ENCODE results near the gene SLC17A7.
A peak's percentile ranks its signal among the peaks of the same experiment; 100 is the strongest.
"Not testable (repeated sequence)": the region's sequence is repeated elsewhere in the genome, so short reads cannot be mapped to it uniquely, and the experiment has no call there.

Gene SLC17A7

GRCh38 chr19:49469828-49470614, 28.7 kb upstream of the SLC17A7 start:
- DNase-seq, result peak; percentile 52

DNA sequence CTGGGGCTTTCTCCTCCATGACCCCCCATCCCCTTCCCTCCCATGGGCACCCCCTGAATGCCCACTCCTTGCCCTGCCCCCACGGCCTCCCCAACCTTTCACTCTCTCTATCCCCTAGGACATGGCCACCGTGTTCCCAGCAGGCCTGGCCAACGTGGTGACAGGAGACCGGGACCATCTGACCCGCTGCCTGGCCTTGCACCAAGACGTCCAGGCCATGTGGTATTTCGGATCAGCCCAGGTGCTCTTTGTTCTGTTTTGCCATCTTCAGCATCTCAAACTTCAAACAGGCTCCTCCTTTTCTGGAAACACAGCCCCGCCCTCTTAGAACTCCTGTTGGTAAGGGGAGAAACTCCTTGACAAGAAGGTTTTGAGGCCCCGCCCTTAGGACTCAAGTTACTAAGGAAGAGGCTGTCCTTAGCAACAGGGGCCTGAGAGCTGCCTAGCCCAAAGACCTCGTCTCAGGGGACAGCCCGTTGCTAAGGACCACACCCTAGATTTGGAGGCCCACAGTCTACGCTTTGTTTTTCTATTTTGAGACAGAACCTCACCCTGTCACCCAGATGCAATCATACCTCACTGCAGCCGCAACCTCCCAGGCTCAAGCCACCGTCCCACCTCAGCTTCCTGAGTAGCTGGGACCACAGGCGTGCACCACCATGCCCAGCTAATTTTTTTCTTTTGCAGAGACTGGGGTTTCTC, 27.6 kb upstream of the SLC17A7 start:
- DNase-seq, result no peak

GRCh38 chr19:49468199-49468598, 26.9 kb upstream of the SLC17A7 start:
- no peak for DNase-seq

- no peak for DNase-seq
These were observed 24.0 kb upstream of the SLC17A7 start for GRCh38 chr19:49465371-49465770.

DNA sequence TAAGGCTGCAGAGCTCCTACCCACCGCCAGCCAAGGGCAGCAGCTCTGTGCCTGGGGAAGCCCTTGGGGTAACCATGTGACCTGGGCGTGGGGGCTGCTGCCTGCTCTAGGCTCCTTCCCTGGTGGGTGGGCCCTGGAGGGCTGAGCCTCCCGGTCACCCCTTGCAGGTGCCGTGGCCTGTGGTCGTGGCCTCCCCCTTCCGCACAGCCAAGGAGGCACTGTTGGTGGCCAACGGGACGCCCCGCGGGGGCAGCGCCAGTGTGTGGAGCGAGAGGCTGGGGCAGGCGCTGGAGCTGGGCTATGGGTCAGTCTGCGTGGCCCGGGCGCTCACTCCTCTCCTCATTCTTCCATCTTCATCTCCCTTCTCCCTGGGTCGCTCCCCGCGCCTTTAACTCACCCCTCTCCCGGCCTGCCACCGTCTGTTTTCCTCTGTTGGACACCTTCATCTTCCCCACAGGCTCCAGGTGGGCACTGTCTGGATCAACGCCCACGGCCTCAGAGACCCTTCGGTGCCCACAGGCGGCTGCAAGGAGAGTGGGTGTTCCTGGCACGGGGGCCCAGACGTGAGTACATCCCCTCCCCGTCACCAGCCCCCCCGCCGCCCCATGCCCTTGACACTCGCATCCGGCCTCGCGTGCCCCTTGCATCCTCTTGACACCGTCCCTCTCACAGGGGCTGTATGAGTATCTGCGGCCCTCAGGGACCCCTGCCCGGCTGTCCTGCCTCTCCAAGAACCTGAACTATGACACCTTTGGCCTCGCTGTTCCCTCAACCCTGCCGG, 22.8 kb upstream of the SLC17A7 start:
- DNase-seq, result no peak

GRCh38 chr19:49462492-49462891, 21.2 kb upstream of the SLC17A7 start:
- no peak for DNase-seq

DNA sequence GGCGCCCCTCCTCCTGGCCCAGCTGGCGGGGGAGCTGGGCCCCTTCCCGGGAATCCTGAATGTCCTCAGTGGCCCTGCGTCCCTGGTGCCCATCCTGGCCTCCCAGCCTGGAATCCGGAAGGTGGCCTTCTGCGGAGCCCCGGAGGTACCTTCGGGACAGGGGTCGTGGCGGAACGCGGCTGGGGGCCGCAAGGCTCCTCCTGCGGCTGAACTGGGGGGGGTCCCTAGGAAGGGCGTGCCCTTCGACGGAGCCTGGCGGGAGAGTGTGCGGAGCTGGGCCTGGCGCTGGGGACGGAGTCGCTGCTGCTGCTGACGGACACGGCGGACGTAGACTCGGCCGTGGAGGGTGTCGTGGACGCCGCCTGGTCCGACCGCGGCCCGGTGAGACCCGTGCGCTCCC, 20.3 kb upstream of the SLC17A7 start:
- no peak for DNase-seq

- not testable (repeated sequence) for DNase-seq
These were observed 19.8 kb upstream of the SLC17A7 start for GRCh38 chr19:49461130-49461529.

- no peak for DNase-seq
These were observed 18.1 kb upstream of the SLC17A7 start for GRCh38 chr19:49459388-49459787.

DNA sequence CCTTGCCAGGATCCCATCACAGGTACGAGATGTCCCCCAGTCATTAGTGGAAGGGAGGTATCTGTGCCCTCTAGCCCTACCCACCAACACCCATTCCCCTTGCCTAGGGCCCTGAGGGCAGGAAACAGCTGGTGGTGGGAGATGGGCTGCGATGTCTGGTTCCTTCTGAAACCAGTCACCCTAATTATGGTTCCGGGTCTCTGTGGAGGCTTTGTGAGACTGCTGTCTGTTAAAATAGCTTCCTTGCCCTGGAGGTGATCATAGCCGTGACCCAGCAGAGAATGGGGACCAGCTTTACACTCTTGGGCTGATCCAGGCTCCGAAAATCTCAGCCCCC, 17.2 kb upstream of the SLC17A7 start:
- DNase-seq, result no peak

- DNase-seq, result no peak
These were observed 15.0 kb upstream of the SLC17A7 start for GRCh38 chr19:49456326-49456725.

DNA sequence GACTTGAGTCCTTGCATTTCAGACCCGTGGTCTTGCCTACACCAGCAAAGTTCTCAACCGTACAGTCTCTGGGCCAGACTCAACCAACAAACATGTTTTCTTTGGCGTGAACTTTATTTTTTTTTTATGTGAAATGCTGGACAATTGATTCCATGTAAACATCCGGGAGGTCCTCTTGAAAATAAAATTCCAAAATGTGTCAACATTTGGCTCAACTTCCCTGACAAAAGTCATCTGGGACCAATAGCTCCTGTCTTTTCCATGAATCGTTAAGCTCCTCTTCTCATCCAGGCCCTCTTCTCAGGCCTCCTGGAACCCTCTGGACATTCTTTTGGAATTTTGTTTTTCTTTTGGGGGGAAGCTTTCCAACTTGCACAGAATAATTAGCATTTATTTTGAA, 14.4 kb upstream of the SLC17A7 start:
- DNase-seq, result no peak

- no peak for DNase-seq
These were observed 12.5 kb upstream of the SLC17A7 start for GRCh38 chr19:49453757-49454240.

DNA sequence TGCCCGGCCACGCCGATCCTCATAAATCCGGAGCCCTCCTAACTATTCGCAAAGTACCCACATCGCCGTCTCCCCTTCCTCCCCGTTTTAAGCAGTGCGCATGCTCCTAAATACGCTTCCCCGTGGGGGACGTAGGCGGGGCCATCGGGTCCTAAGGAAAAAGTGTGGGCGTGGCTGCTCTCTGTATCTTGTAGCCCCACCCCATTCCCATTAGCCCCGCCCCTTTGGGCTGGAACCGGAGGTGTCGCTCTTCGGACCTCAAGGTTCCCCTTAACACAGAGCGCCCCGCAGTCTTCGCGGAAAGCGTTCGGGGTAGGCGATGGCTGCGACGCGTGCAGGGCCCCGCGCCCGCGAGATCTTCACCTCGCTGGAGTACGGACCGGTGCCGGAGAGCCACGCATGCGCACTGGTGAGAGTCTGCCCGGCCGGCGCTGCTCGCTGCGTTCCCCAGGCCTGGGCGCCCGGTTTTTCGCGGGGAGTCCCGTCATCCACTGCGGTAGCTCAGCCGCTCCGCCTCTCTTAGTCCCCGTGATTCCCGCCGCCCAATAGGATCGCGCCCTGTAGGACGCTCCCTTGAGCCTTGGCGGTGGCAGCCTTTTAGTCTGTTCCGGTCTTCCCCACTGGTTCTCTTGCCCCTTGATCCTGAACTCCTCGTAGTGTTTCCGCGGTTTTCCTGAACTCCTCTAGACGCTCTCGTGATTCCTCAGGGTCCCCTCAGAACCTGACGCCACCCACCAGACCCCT, 11.9 kb upstream of the SLC17A7 start, which contains the start of gene ALDH16A1:
ALDH16A1 (plus strand) TSS at position 213 of the 744 bp plus-strand sequence; CDS start at position 320, 107 bp downstream.
- DNase-seq, result peak; percentile 99

DNA sequence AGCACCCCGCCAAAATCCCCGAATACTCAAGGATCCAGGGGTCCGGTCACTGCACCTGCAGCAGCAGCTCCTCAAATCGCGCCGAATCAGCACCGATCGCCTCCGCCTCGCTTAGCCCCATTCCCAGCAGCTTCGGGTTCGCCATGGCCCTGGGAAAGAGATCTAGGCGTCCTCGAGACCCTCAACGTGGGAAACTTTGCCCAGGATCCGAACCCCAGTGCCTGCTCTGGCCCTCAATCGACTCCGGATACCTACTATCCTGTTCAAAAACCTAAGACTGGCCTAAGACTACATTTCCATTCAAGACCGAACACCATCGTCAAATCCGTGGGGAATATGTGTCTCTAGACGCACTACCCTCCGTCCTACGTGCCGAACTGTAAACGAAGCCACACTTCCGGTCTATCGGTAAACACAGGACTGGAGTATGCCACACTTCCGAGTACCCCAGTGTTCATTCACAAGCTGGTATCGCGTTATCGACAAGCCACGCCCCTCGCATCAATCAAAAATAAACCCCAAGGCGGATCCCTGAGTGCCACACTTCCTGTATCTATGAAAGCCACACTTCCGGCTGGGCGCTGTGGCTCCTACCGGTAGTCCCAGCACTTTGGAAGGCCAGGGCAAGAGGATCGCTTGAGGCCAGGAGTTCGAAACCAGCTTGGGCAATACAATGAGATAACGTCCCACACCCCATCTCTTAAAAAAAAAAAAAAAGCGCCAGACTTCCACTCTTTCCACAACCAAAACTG, 10.3 kb upstream of the SLC17A7 start, which contains the start of gene PIH1D1:
PIH1D1 (minus strand) TSS at position 385 of the 752 bp plus-strand sequence; CDS start at position 145, 240 bp downstream.
- peak; percentile 99 for DNase-seq

- no peak for DNase-seq
These were observed 9.1 kb upstream of the SLC17A7 start for GRCh38 chr19:49450405-49450804.

GRCh38 chr19:49448432-49448786, 7.1 kb upstream of the SLC17A7 start:
- no peak for DNase-seq

DNA sequence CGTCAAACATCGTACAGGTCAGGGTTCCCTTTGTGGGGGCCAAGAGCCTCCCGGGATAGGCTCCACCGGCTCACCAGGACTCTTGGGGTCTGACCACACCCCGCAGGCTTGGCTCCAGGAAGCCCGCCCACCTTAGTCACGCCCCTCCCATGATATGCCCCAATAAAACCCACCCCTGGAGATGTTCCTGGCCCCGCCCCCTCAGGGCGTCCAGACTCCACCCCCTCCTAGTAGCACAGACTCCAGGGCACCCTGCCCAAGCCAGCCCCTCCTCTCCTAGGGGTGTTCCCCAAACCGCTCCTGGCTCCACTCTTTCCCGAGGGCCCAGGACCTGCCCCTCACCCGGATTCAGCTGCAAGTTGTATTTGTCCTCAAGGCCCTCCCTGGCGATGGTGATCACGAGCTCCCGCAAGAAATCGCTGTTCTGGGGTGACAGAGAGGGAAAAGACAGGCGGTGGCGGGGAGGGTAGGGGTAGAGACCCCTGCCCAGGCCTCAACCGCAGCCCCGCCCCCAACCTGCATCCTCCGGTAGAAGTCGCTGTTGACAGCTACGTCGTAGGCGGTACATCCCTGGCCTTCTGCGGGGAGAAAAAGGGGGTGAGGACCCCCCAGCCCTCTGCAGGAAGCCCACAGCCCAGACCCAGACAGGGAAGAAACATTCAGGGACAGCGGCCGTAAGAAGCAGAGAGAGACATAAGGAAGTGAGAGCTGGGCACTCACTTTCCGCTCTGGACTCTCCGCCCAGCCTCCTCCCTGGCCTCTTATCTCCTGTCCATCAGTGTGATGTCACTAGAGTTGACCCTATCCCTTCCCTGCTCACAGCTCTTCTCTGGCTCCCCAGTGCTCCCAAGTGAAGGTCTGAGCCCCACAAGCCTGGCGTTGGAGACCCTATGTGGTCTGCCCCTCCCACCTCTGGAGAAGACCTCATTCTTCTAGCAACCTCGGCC, 6.4 kb upstream of the SLC17A7 start:
- DNase-seq, result no peak

DNA sequence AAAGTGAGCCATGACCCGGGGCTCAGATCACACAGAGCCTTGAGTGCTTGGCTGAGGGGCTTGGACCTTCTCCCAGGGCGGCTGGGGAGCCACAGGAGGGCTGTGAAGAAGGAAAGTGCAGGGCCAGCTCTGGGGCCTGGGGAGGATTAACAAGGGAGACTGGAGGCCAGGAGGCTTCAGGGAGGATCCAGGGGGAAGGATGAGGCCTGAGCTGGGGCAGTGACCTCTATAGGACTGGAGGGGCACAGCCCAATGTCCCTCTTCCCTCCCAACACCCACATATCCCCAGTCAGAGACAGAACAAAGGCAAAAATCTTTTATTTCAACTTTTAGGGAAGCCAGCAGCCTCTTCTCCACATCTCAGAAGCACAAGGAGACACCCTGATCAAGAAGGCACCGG, 4.7 kb upstream of the SLC17A7 start:
- no peak for DNase-seq

DNA sequence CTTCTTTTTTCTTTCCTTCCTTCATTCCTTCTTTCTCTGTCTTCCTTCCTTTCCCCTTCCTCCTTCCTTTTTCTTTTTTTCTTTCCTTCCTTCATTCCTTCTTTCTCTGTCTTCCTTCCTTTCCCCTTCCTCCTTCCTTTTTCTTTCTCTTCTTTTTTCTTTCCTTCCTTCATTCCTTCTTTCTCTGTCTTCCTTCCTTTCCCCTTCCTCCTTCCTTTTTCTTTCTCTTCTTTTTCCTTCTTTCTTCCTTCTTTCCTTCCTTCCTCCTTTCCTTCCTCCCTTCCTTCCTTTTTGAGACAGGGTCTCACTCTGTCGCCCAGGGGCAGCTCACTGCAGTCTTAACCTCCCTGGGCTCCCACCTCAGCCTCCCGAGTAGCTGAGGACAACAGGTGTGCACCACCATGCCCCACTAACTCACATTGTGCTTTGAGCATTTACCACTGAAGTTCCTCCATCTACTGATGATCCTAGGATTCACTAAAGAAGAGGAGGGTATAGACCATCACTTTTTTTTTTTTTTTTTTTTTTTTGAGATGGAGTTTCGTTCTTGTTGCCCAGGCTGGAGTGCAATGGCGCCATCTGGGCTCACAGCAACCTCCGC, 2.9 kb upstream of the SLC17A7 start:
- not testable (repeated sequence) for DNase-seq
